GM23338 (cell line): ENCODE measurements around the gene ATP5PD. TPM values are rescaled to one million over a fixed set of nuclear protein-coding genes. Genes with fewer than 3 reads are reported as not detected.

ENCODE experiments used
- ATAC-seq: fragments of 200-7000 bp; cut with Tn5 transposase; 3 replicates; pipeline ENCODE4 v1.9.1; 2020
- DNase-seq: peaks from one replicate; pipeline ENCODE4 v3.0.0-alpha.2; 2015; ENCODE audit warnings: low spot score
- H2AFZ ChIP-seq: fragments of 200-600 bp; sonication (generic); 2 replicates; pipeline ENCODE4 v1.8.0; 2016; ENCODE audit warnings: antibody characterized with exemption, mild to moderate bottlenecking, moderate library complexity
- H3F3A ChIP-seq: fragments of 200-600 bp; sonication (generic); replicated peaks from 2 replicates; pipeline ENCODE4 v1.8.0; 2017; ENCODE audit warnings: antibody characterized with exemption, mixed run types, low read depth
- H3K27ac ChIP-seq: fragments of 200-600 bp; sonication (generic); 2 replicates; pipeline ENCODE4 v1.6.1; 2016; ENCODE audit warnings: low read depth
- H3K27me3 ChIP-seq: fragments of 200-600 bp; sonication (generic); 2 replicates; pipeline ENCODE4 v1.8.0; 2016; ENCODE audit warnings: mild to moderate bottlenecking, mixed run types, moderate library complexity; ENCODE audit not compliant: insufficient read depth
- H3K36me3 ChIP-seq: fragments of 200-600 bp; sonication (generic); 2 replicates; pipeline ENCODE4 v1.8.0; 2016; ENCODE audit warnings: mild to moderate bottlenecking; ENCODE audit not compliant: insufficient read depth
- H3K4me1 ChIP-seq: fragments of 200-600 bp; sonication (generic); 2 replicates; pipeline ENCODE4 v1.8.0; 2016; ENCODE audit warnings: mild to moderate bottlenecking, moderate library complexity; ENCODE audit not compliant: insufficient read depth
- H3K4me2 ChIP-seq: fragments of 200-600 bp; sonication (generic); 2 replicates; pipeline ENCODE4 v1.7.1; 2017; ENCODE audit warnings: mixed run types
- H3K4me3 ChIP-seq: fragments of 200-600 bp; sonication (generic); 2 replicates; pipeline ENCODE4 v1.6.1; 2016; ENCODE audit warnings: mixed run types
- H3K79me2 ChIP-seq: fragments of 200-600 bp; sonication (generic); replicated peaks from 2 replicates; pipeline ENCODE4 v1.8.0; 2017; ENCODE audit warnings: mild to moderate bottlenecking; ENCODE audit not compliant: insufficient read depth
- H3K9me2 ChIP-seq: fragments of 200-600 bp; sonication (generic); 2 replicates; pipeline ENCODE4 v1.8.0; 2017; ENCODE audit not compliant: insufficient read depth
- H4K20me1 ChIP-seq: fragments of 200-600 bp; sonication (generic); replicated peaks from 2 replicates; pipeline ENCODE4 v1.8.0; 2017; ENCODE audit warnings: mild to moderate bottlenecking; ENCODE audit not compliant: insufficient read depth
- H3K27ac Mint-ChIP-seq: 2 replicates; pipeline ENCODE4 v1.8.0; 2020; ENCODE audit warnings: inconsistent platforms, mild to moderate bottlenecking, moderate library complexity, mixed read lengths
- H3K27me3 Mint-ChIP-seq: 3 replicates; pipeline ENCODE4 v1.8.0; 2022; ENCODE audit warnings: low read depth, mild to moderate bottlenecking, moderate library complexity, mixed read lengths, inconsistent platforms; ENCODE audit not compliant: insufficient read depth, poor library complexity
- H3K36me3 Mint-ChIP-seq: 3 replicates; pipeline ENCODE4 v1.8.0; 2021; ENCODE audit warnings: low read depth, mild to moderate bottlenecking, inconsistent platforms, moderate library complexity, mixed read lengths
- H3K4me1 Mint-ChIP-seq: 3 replicates; pipeline ENCODE4 v1.8.0; 2020; ENCODE audit warnings: mild to moderate bottlenecking, inconsistent platforms, mixed read lengths
- H3K4me3 Mint-ChIP-seq: 3 replicates; pipeline ENCODE4 v1.8.0; 2021; ENCODE audit warnings: moderate library complexity, mild to moderate bottlenecking, inconsistent platforms, mixed read lengths
- H3K9me3 Mint-ChIP-seq: 3 replicates; pipeline ENCODE4 v1.8.0; 2020; ENCODE audit warnings: moderate library complexity, mild to moderate bottlenecking, inconsistent platforms, mixed read lengths
- CREB1 ChIP-seq: fragments of 250-450 bp; sonication (Bioruptor Pico); IDR thresholded peaks from 2 replicates; pipeline ENCODE4 v1.5.0; 2020; ENCODE audit warnings: low read depth, mild to moderate bottlenecking, moderate library complexity
- CTCF ChIP-seq, 2 experiments: fragments of 200-600 bp in 1 of 2; sonication (generic) in 1 of 2; conservative IDR thresholded peaks; 2 replicates each; pipeline versions ENCODE4 v1.5.1 to v1.6.1; 2016 to 2017; ENCODE audit warnings: antibody characterized with exemption in 2 of 2, low read depth in 2 of 2, mild to moderate bottlenecking in 2 of 2, moderate library complexity in 1 of 2
- ETS1 ChIP-seq: IDR thresholded peaks from 2 replicates; pipeline ENCODE4 v1.6.1; 2016; ENCODE audit warnings: antibody characterized with exemption
- EZH2 ChIP-seq: fragments of 200-600 bp; sonication (generic); IDR thresholded peaks from one replicate; pipeline ENCODE4 v1.8.0; 2017; ENCODE audit warnings: antibody characterized with exemption, mild to moderate bottlenecking, low read depth; ENCODE audit not compliant: unreplicated experiment
- EZH2phosphoT487 ChIP-seq: fragments of 200-600 bp; sonication (generic); IDR thresholded peaks from one replicate; pipeline ENCODE4 v1.8.1; 2018; ENCODE audit warnings: antibody characterized with exemption; ENCODE audit not compliant: unreplicated experiment
- JUNB ChIP-seq: IDR thresholded peaks from one replicate; pipeline ENCODE4 v1.6.1; 2016; ENCODE audit warnings: antibody characterized with exemption; ENCODE audit not compliant: unreplicated experiment
- NANOG ChIP-seq: IDR thresholded peaks from 2 replicates; pipeline ENCODE4 v1.6.1; 2016; ENCODE audit warnings: antibody characterized with exemption, borderline replicate concordance
- POLR2AphosphoS5 ChIP-seq: IDR thresholded peaks from 2 replicates; pipeline ENCODE4 v1.6.1; 2016; ENCODE audit warnings: antibody characterized with exemption, low read depth
- REST ChIP-seq: IDR thresholded peaks from one replicate; pipeline ENCODE4 v1.6.1; 2018; ENCODE audit warnings: antibody characterized with exemption; ENCODE audit not compliant: unreplicated experiment
- STAT1 ChIP-seq: IDR thresholded peaks from one replicate; pipeline ENCODE4 v1.6.1; 2016; ENCODE audit warnings: antibody characterized with exemption; ENCODE audit not compliant: unreplicated experiment
- ZNF114 ChIP-seq: fragments of 250-450 bp; sonication (Bioruptor Pico); IDR thresholded peaks from 2 replicates; pipeline ENCODE4 v1.5.0; 2020; ENCODE audit warnings: mild to moderate bottlenecking, moderate library complexity
- ZNF331 ChIP-seq: fragments of 250-450 bp; sonication (Bioruptor Pico); IDR thresholded peaks from 2 replicates; pipeline ENCODE4 v1.5.0; 2020; ENCODE audit warnings: low read depth, mild to moderate bottlenecking, moderate library complexity
- ZNF462 ChIP-seq: fragments of 250-450 bp; sonication (Bioruptor Pico); IDR thresholded peaks from 2 replicates; pipeline ENCODE4 v1.5.0; 2020; ENCODE audit warnings: mild to moderate bottlenecking, moderate library complexity
- polyA plus RNA-seq: library from polyadenylated mRNA; unstranded; fragments of >200 nt; fragmentation: Nextera tagmentation; extraction: Ambion mirVana; gene quantifications from 2 replicates; pipeline ENCODE4 v1.2.1, GENCODE V29; 2016
- total RNA-seq: library from RNA; depleted of rRNA; stranded (reverse); fragments of >200 nt; shearing (Covaris generic); gene quantifications from 2 replicates; pipeline ENCODE4 v1.2.3, GENCODE V29; 2014

The ATP5PD gene
- total and polyA plus RNA-seq, 2 experiments from 2014 or later = 244 to 1,144 TPM

GRCh38 chr17:75009139-75009724, 37.5 kb downstream of the ATP5PD start (continued):
- TF ChIP-seq CREB1 (CRISPR knock-in tag) = no peak
- no peak for TF ChIP-seq ZNF331 (CRISPR knock-in tag)
- no peak for TF ChIP-seq STAT1

- no peak overlapping the region for H3K4me3 Mint-ChIP-seq
- TF ChIP-seq REST (no peak), ETS1 (no peak), ZNF462 (CRISPR knock-in tag) (no peak), CREB1 (CRISPR knock-in tag) (no peak), CTCF (conservative IDR thresholded peaks at IDR 0.05; ENCODE audit: low read depth in 2 of 2) (no peak), NANOG (no peak), ZNF114 (CRISPR knock-in tag) (no peak), EZH2 (no peak), ZNF331 (CRISPR knock-in tag) (no peak), JUNB (no peak), STAT1 (no peak), POLR2AphosphoS5 (no peak), EZH2phosphoT487 (no peak)
- Histone ChIP-seq H3K4me1 (peaks cover 14% of the 10 kb centered on the region), H3K79me2 (peaks cover 4% of the 10 kb centered on the region), H3K4me2 (no peak overlapping the region), H2AFZ (no peak overlapping the region), H3K27me3 (no peaks in the 10 kb centered on the region), H3F3A (peaks cover 13% of the 10 kb centered on the region), H3K27ac (no peak overlapping the region), H3K9me2 (no peaks in the 10 kb centered on the region), H3K4me3 (no peak overlapping the region), H4K20me1 (no peaks in the 10 kb centered on the region; the same call in 1 of the 2 replicates), H3K36me3 (no peaks in the 10 kb centered on the region)
- H3K9me3 Mint-ChIP-seq = no peaks in the 10 kb centered on the region; the same call in 2 of the 3 replicates
- ATAC-seq (no peak), DNase-seq (no peak)
- peaks cover 3% of the 10 kb centered on the region for H3K36me3 Mint-ChIP-seq
- H3K27me3 Mint-ChIP-seq = peaks cover 4% of the 10 kb centered on the region
- no peak overlapping the region for H3K27ac Mint-ChIP-seq
- H3K4me1 Mint-ChIP-seq = peaks cover 20% of the 10 kb centered on the region
Observed at GRCh38 chr17:75008373-75008772, 38.4 kb downstream of the ATP5PD start.
